GM19468 (cell line): Measurements from ENCODE around the gene TWIST1.

Experiments used
- ATAC-seq: cut with Tn5 transposase; IDR thresholded peaks from one replicate; pipeline ENCODE4 v1.9.1; 2021; ENCODE audit warnings: mild to moderate bottlenecking, moderate library complexity, moderate number of reproducible peaks; ENCODE audit not compliant: unreplicated experiment; ENCODE audit errors: extremely low read depth

TWIST1 gene

GRCh38 chr7:19097165-19098055 is 20.0 kb downstream of the TWIST1 start:
- ATAC-seq: no peak

- ATAC-seq: no peak
Observed at GRCh38 chr7:19095353-19095860, 22.0 kb downstream of the TWIST1 start.

GRCh38 chr7:19094598-19095352 is 22.7 kb downstream of the TWIST1 start:
- ATAC-seq: no peak

DNA sequence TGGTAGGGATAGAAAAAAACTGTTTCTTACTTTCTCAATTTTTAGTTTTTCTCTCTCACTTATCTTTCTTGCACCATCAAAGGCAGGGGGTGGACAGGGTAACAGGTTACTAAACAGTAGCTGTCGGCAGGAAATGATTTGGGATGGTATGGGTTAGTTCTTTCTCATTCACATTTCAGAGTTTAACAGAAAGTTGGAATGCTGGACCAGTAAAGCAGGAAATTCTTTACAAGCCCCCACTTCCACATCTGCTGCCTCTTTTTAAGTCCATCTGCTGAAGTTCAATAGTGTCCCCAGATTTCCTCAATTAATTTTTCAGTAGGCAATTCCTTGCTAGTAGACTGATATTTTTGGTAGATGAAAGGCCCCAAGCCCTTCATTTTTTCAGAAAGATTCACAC is 23.3 kb downstream of the TWIST1 start:
- ATAC-seq: no peak

DNA sequence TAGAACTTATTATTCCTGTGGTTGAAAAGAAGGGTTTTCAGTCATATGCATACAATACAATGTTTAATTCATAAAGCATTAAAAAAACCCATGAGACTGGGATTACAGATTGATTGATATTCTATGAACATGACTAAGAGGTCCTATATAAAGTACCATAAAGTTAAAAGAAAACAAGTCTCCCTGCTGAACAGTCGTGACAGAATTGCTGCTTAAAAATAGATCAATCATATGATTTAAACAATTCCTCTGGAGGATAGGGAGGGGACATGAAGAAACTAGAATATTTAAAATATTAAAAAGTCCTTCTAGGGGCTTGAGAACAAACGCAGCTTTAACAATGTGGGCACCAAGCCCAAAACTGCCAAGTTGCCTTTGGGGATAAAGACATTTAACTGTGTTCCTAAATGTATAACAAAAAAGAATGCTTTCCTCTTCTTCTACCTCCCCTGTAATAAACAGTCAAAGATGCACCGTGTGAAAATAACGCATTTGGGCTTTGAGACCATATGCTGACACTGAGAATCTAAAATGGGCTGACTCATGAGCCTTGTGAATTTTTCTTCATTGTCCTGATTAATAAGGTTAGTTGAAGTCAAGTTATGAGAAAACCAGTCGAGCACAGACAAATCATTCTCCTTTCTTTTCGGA is 25.8 kb downstream of the TWIST1 start:
- no peak for ATAC-seq

- no peak for ATAC-seq
Observed at GRCh38 chr7:19090526-19090925, 26.9 kb downstream of the TWIST1 start.

DNA sequence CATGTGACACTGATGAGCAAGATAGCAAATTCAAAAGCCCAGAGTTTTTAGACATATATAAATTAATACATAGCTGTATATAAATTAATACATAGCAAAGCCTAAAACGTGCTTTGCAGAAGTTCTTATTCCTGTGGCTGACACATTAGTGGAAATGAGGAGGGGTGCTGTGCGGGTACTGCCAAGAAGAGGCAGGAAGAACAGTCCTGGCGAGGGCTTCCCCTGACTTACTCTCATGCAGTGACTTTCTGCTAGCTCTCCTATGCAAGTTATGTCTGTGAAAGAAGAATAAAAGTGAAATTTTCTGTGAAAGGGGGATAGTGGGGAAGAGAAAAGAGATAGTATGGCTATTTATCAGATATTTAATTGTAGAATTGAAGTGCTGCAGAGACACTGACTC is 27.6 kb downstream of the TWIST1 start:
- ATAC-seq: no peak

- ATAC-seq: no peak
Observed at GRCh38 chr7:19089378-19089777, 28.1 kb downstream of the TWIST1 start.

DNA sequence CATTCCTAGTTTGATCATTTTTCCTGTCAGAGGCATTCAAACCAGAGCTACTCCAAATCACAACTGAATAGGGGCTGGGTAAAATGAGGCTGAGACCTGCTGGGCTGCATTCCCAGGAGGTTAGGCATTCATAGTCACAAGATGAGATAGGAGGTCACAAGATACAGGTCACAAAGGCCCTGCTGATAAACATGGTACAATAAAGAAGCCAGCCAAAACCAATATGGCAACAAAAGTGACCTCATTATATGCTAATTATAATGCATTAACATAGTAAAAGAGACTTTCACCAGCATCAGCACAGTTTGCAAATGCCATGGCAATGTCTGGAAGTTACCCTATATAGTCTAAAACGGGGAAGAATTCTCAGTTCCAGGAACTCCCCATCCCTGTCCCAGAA is 37.3 kb downstream of the TWIST1 start:
- no peak for ATAC-seq

DNA sequence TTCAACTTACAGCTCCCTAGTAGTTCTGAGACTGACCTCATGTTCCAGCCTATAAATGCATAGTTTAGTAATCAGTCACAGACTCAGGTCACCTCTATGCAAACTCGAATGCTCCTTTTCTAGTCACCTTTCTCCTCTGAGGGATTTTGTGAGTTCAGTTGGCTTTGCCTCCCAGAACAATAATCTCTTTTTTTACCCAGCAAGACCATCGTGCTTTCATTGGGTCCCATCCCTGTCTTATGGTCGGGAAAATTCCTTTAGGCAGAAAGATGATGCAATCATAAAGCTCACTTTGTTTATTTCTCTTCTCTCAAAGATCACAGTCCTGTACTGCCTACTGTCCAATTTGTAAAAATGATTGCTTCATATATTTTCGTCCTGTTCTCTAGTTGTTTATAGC is 38.4 kb downstream of the TWIST1 start:
- ATAC-seq: no peak

GRCh38 chr7:19069842-19070241 is 47.6 kb downstream of the TWIST1 start:
- ATAC-seq: no peak

GRCh38 chr7:19066170-19066569 is 51.3 kb downstream of the TWIST1 start:
- no peak for ATAC-seq
